MM.1S (cell line): ENCODE measurements around the gene CDAN1.
"Not testable (repeated sequence)": the region's sequence is repeated elsewhere in the genome, so short reads cannot be mapped to it uniquely, and the experiment has no call there.

Source experiments
- DNase-seq: peaks from one replicate; pipeline ENCODE4 v3.0.0-alpha.2; 2015
- H2AFZ ChIP-seq: fragments of 300-600 bp; sonication (generic); 2 replicates; pipeline ENCODE4 v1.6.0; 2016; ENCODE audit warnings: antibody characterized with exemption, low read length
- H3F3A ChIP-seq: fragments of 300-600 bp; sonication (generic); 2 replicates; pipeline ENCODE4 v1.6.1; 2016; ENCODE audit warnings: mild to moderate bottlenecking, antibody characterized with exemption, low read length, moderate library complexity, mixed read lengths; ENCODE audit not compliant: insufficient read depth
- H3K27ac ChIP-seq: fragments of 300-600 bp; sonication (generic); 2 replicates; pipeline ENCODE4 v1.5.1; 2016; ENCODE audit warnings: mild to moderate bottlenecking, low read length
- H3K27me3 ChIP-seq: fragments of 300-600 bp; sonication (generic); replicated peaks from 2 replicates; pipeline ENCODE4 v1.6.0; 2016; ENCODE audit warnings: low read length; ENCODE audit not compliant: insufficient read depth
- H3K36me3 ChIP-seq: fragments of 300-600 bp; sonication (generic); replicated peaks from 2 replicates; pipeline ENCODE4 v1.6.1; 2016; ENCODE audit warnings: mild to moderate bottlenecking, low read length, mixed read lengths; ENCODE audit not compliant: insufficient read depth
- H3K4me1 ChIP-seq: fragments of 300-600 bp; sonication (generic); 2 replicates; pipeline ENCODE4 v1.6.1; 2016; ENCODE audit warnings: low read length, mixed read lengths
- H3K4me2 ChIP-seq: fragments of 300-600 bp; sonication (generic); 2 replicates; pipeline ENCODE4 v1.6.0; 2016; ENCODE audit warnings: low read depth, low read length
- H3K4me3 ChIP-seq: fragments of 300-600 bp; sonication (generic); 2 replicates; pipeline ENCODE4 v1.5.1; 2016; ENCODE audit warnings: low read length, mixed read lengths
- H3K79me2 ChIP-seq: fragments of 300-600 bp; sonication (generic); 2 replicates; pipeline ENCODE4 v1.6.1; 2016; ENCODE audit warnings: mixed run types, low read length, mixed read lengths
- H3K9ac ChIP-seq: fragments of 300-600 bp; sonication (generic); 2 replicates; pipeline ENCODE4 v1.6.1; 2016; ENCODE audit warnings: low read length, mixed read lengths
- H3K9me2 ChIP-seq: fragments of 300-600 bp; sonication (generic); replicated peaks from 2 replicates; pipeline ENCODE4 v1.6.1; 2016; ENCODE audit warnings: mild to moderate bottlenecking, low read length, mixed read lengths; ENCODE audit not compliant: insufficient read depth
- H3K9me3 ChIP-seq: fragments of 300-600 bp; sonication (generic); replicated peaks from 2 replicates; pipeline ENCODE4 v1.6.1; 2016; ENCODE audit warnings: mild to moderate bottlenecking, low read length, mixed read lengths; ENCODE audit not compliant: insufficient read depth
- H4K20me1 ChIP-seq: fragments of 300-600 bp; sonication (generic); 2 replicates; pipeline ENCODE4 v1.6.1; 2016; ENCODE audit warnings: mild to moderate bottlenecking, low read length, moderate library complexity, mixed read lengths; ENCODE audit not compliant: insufficient read depth
- CTCF ChIP-seq: fragments of 300-600 bp; sonication (generic); IDR thresholded peaks from 2 replicates; pipeline ENCODE4 v1.5.1; 2016; ENCODE audit warnings: antibody characterized with exemption, low read length, mixed read lengths
- EZH2 ChIP-seq: fragments of 300-600 bp; sonication (generic); optimal IDR thresholded peaks from 2 replicates; pipeline ENCODE3; 2017; ENCODE audit warnings: low read depth, mild to moderate bottlenecking, antibody characterized with exemption, low read length, mixed read lengths
- EZH2phosphoT487 ChIP-seq: fragments of 300-600 bp; sonication (generic); IDR thresholded peaks from 2 replicates; pipeline ENCODE4 v1.6.1; 2018; ENCODE audit warnings: antibody characterized with exemption, low read length

The CDAN1 gene

GRCh38 chr15:42686281-42686680 is 50.6 kb downstream of the CDAN1 start:
- H3K4me1 ChIP-seq = no peaks in the 10 kb centered on the region
- TF ChIP-seq EZH2 (no peak), EZH2phosphoT487 (no peak), CTCF (no peak)
- H3K27me3 ChIP-seq = no peaks in the 10 kb centered on the region
- H3K27ac ChIP-seq = no peak overlapping the region
- H3K9ac ChIP-seq = no peak overlapping the region
- no peaks in the 10 kb centered on the region for H3K79me2 ChIP-seq
- no peak overlapping the region for H2AFZ ChIP-seq
- H3K4me2 ChIP-seq = no peak overlapping the region
- DNase-seq = no peak
- no peaks in the 10 kb centered on the region for H3K9me2 ChIP-seq
- H3F3A ChIP-seq = no peaks in the 10 kb centered on the region
- H4K20me1 ChIP-seq = no peaks in the 10 kb centered on the region
- H3K36me3 ChIP-seq = no peaks in the 10 kb centered on the region
- H3K9me3 ChIP-seq = no peaks in the 10 kb centered on the region
- H3K4me3 ChIP-seq = no peak overlapping the region

GRCh38 chr15:42681119-42681518 is 55.8 kb downstream of the CDAN1 start:
- no peak for DNase-seq
- H3K4me3 ChIP-seq = no peak overlapping the region
- no peak for TF ChIP-seq EZH2phosphoT487
- no peak for TF ChIP-seq CTCF
- TF ChIP-seq EZH2 = no peak
- no peaks in the 10 kb centered on the region for H4K20me1 ChIP-seq
- H3K36me3 ChIP-seq = no peaks in the 10 kb centered on the region
- no peak overlapping the region for H3K4me2 ChIP-seq
- no peaks in the 10 kb centered on the region for H3K79me2 ChIP-seq
- no peaks in the 10 kb centered on the region for H3K9me3 ChIP-seq
- no peaks in the 10 kb centered on the region for H3K9me2 ChIP-seq
- H3K9ac ChIP-seq = no peak overlapping the region
- H3K27ac ChIP-seq = no peak overlapping the region
- H3K27me3 ChIP-seq = no peaks in the 10 kb centered on the region
- H3F3A ChIP-seq = no peaks in the 10 kb centered on the region
- H3K4me1 ChIP-seq = no peaks in the 10 kb centered on the region
- no peak overlapping the region for H2AFZ ChIP-seq

- H3K4me3 ChIP-seq, H3F3A ChIP-seq, H3K79me2 ChIP-seq, H3K4me1 ChIP-seq, H2AFZ ChIP-seq, H3K27ac ChIP-seq, H3K4me2 ChIP-seq, H3K36me3 ChIP-seq, H3K9ac ChIP-seq, H3K9me2 ChIP-seq, H4K20me1 ChIP-seq, DNase-seq, H3K9me3 ChIP-seq, H3K27me3 ChIP-seq: not testable (repeated sequence)
Measured at GRCh38 chr15:42680142-42680482, 56.8 kb downstream of the CDAN1 start.

GRCh38 chr15:42679285-42680141 is 57.4 kb downstream of the CDAN1 start:
- Histone ChIP-seq H3K9me2 (no peaks in the 10 kb centered on the region), H4K20me1 (no peaks in the 10 kb centered on the region), H3K4me1 (no peaks in the 10 kb centered on the region), H3K27ac (no peak overlapping the region), H3K9ac (no peak overlapping the region), H3K27me3 (no peaks in the 10 kb centered on the region), H3K79me2 (no peaks in the 10 kb centered on the region), H3K9me3 (no peaks in the 10 kb centered on the region), H3F3A (no peaks in the 10 kb centered on the region), H3K4me3 (no peak overlapping the region), H3K36me3 (no peaks in the 10 kb centered on the region), H2AFZ (no peak overlapping the region), H3K4me2 (no peak overlapping the region)
- DNase-seq = no peak
- TF ChIP-seq CTCF (no peak), EZH2phosphoT487 (no peak), EZH2 (no peak)
